Measurements from ENCODE around the gene SETD3. TPM values are rescaled to one million over a fixed set of nuclear protein-coding genes. Genes with fewer than 3 reads are reported as not detected.

SETD3 gene
- total RNA-seq, 1 donor from 2014 or later: 92.5 TPM

- intact Hi-C loops (cut with DNase I): no loop called here
- DNase-seq (no peak), ATAC-seq (ENCODE audit: poor library complexity) (no peak)
Observed at GRCh38 chr14:99387880-99388279, 92.8 kb downstream of the SETD3 start.

- intact Hi-C loops (cut with DNase I): no loop called here
- ATAC-seq (ENCODE audit: poor library complexity) (no peak), DNase-seq (no peak)
Observed at GRCh38 chr14:99384450-99385417, 95.9 kb downstream of the SETD3 start.

- intact Hi-C loops (cut with DNase I): no loop called here
- no peak for ATAC-seq (ENCODE audit: poor library complexity)
- no peak for DNase-seq
Observed at GRCh38 chr14:99383472-99384449, 96.9 kb downstream of the SETD3 start.

- DNase-seq (no peak), ATAC-seq (ENCODE audit: poor library complexity) (no peak)
Observed at GRCh38 chr14:99382781-99383471, 97.7 kb downstream of the SETD3 start.

GRCh38 chr14:99382071-99382470, 98.6 kb downstream of the SETD3 start:
- DNase-seq (no peak), ATAC-seq (ENCODE audit: poor library complexity) (no peak)
- intact Hi-C loops (cut with DNase I): no loop called here

More at GRCh38 chr14:99382781-99383471, 97.7 kb downstream of the SETD3 start:
- intact Hi-C loops (cut with DNase I): no loop called here

- ATAC-seq (ENCODE audit: poor library complexity): no peak
- intact Hi-C loops (cut with DNase I): no loop called here
Observed at GRCh38 chr14:99381688-99382060, 99.0 kb downstream of the SETD3 start.

GRCh38 chr14:99380991-99381687, 99.5 kb downstream of the SETD3 start:
- no peak for ATAC-seq (ENCODE audit: poor library complexity)
- intact Hi-C loops (cut with DNase I): no loop called here
- DNase-seq: no peak

More at GRCh38 chr14:99381688-99382060, 99.0 kb downstream of the SETD3 start:
- no peak for DNase-seq

GRCh38 chr14:99380402-99380801, 100.3 kb downstream of the SETD3 start:
- ATAC-seq (ENCODE audit: poor library complexity): no peak
- intact Hi-C loops (cut with DNase I): no loop called here
- DNase-seq: no peak

GRCh38 chr14:99378782-99379214, 101.9 kb downstream of the SETD3 start:
- intact Hi-C loops (cut with DNase I): no loop called here
- ATAC-seq (ENCODE audit: poor library complexity): no peak

GRCh38 chr14:99377951-99378350, 102.7 kb downstream of the SETD3 start:
- DNase-seq (no peak), ATAC-seq (ENCODE audit: poor library complexity) (no peak)
- intact Hi-C loops (cut with DNase I): no loop called here

More at GRCh38 chr14:99378782-99379214, 101.9 kb downstream of the SETD3 start:
- DNase-seq: no peak

- DNase-seq (no peak), ATAC-seq (ENCODE audit: poor library complexity) (no peak)
- intact Hi-C loops (cut with DNase I): no loop called here
Observed at GRCh38 chr14:99374964-99375363, 105.7 kb downstream of the SETD3 start.

- DNase-seq (peak; percentile 20), ATAC-seq (ENCODE audit: poor library complexity) (no peak)
- intact Hi-C loops (cut with DNase I): no loop called here
Observed at GRCh38 chr14:99363616-99364290, 116.9 kb downstream of the SETD3 start.

- ATAC-seq (ENCODE audit: poor library complexity) (no peak), DNase-seq (no peak)
- intact Hi-C loops (cut with DNase I): no loop called here
Observed at GRCh38 chr14:99363051-99363450, 117.6 kb downstream of the SETD3 start.

GRCh38 chr14:99361596-99362215, 119.0 kb downstream of the SETD3 start:
- ATAC-seq (ENCODE audit: poor library complexity): no peak
- DNase-seq: no peak

GRCh38 chr14:99360774-99361595, 119.7 kb downstream of the SETD3 start:
- ATAC-seq (ENCODE audit: poor library complexity) (no peak), DNase-seq (no peak)
- intact Hi-C loops (cut with DNase I): no loop called here

More at GRCh38 chr14:99361596-99362215, 119.0 kb downstream of the SETD3 start:
- intact Hi-C loops (cut with DNase I): no loop called here

GRCh38 chr14:99359906-99360305, 120.8 kb downstream of the SETD3 start:
- DNase-seq (no peak), ATAC-seq (ENCODE audit: poor library complexity) (no peak)
- intact Hi-C loops (cut with DNase I): no loop called here
